Measurements from ENCODE around the gene HNF1B.

GRCh38 chr17:37659925-37660324 lies 84.9 kb downstream of the HNF1B start:
- TF ChIP-seq CTCF (IDR thresholded peaks at IDR 0.05; ENCODE audit: extremely low read depth in 1 of 2, insufficient read depth in 1 of 2, low read depth in 1 of 2, low read length in 2 of 2), result no peak
- TF ChIP-seq POLR2A (IDR thresholded peaks at IDR 0.05; ENCODE audit: low read depth, low read length), result no peak
- no peak for TF ChIP-seq EZH2 (IDR thresholded peaks at IDR 0.05; ENCODE audit: borderline replicate concordance, low read depth, low read length, severe bottlenecking)
- TF ChIP-seq POLR2AphosphoS5 (IDR thresholded peaks at IDR 0.05; ENCODE audit: insufficient read depth, low read depth, low read length), result no peak
- TF ChIP-seq FOS (IDR thresholded peaks at IDR 0.05; ENCODE audit: borderline replicate concordance, insufficient read depth, low read length), result no peak

Measured in endothelial cell of umbilical vein (primary cell).